Measurements from ENCODE around the gene ANKS1B. TPM values are rescaled to one million over a fixed set of nuclear protein-coding genes. Genes with fewer than 3 reads are reported as not detected.

Gene ANKS1B
- total and polyA plus RNA-seq, 7 donors: 0.46 to 7.4 (median 3.6) TPM

DNA sequence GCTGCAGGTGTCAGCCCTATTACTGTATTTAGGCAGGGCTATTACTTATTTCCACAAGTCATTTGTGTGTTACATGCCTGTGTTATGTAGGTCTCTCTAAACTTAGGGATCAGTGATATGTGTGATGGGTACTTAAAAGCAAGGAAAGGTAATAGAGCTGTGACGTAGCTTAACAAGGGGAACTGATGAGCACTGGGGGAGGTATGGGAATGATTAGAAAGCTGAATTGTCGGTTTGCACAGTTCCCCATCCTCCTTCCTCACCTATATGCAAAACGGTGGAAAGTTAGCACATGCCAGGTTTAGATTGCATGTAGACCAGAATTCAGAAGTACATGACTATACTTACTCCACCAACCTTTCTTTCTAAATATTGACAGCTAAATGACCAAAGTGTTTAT, 831.4 kb downstream of the ANKS1B start:
- no peak for TF ChIP-seq CTCF (IDR thresholded peaks at IDR 0.05)
- H3K4me3 ChIP-seq: no peak overlapping the region
- no peaks in the 10 kb centered on the region for H3K4me1 ChIP-seq
- WGBS, 3 donors: 77 to 85% (median 82%) methylated on average over 3 of the region's 3 CpGs
- intact Hi-C loops (cut with DNase I): no loop called here
- H3K9me3 ChIP-seq: no peaks in the 10 kb centered on the region
- H3K27me3 ChIP-seq (ENCODE audit: insufficient read depth in 3 of 3, low read length in 2 of 3): no peaks in the 10 kb centered on the region
- no peaks in the 10 kb centered on the region for H3K36me3 ChIP-seq (ENCODE audit: insufficient read depth in 1 of 2, low read depth in 1 of 2)
- ATAC-seq (no peak), DNase-seq (no peak)
- no peak overlapping the region for H3K27ac ChIP-seq

DNA sequence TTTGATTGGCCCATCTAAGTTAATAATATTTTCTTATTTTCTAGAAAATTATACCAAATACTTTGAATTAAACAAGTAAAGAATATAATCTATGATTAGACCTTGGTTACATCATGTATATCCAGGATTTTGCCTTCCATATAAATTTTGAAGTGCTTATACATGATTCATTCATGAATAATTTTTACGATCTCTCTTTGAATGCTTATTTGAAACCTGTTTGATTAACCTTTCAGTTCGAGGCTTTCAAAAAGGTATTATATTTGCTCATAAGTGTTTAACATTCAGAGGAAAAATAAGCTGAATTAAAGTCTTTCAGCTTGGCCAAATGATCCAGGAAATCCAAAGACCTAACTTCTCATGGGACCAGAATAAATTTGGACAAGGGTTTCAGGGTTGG, 832.4 kb downstream of the ANKS1B start:
- Histone ChIP-seq H3K27ac (no peak overlapping the region), H3K27me3 (ENCODE audit: insufficient read depth in 3 of 3, low read length in 2 of 3) (no peaks in the 10 kb centered on the region), H3K4me1 (no peaks in the 10 kb centered on the region), H3K36me3 (ENCODE audit: insufficient read depth in 1 of 2, low read depth in 1 of 2) (no peaks in the 10 kb centered on the region), H3K9me3 (no peaks in the 10 kb centered on the region), H3K4me3 (no peak overlapping the region)
- DNase-seq: no peak
- no peak for TF ChIP-seq CTCF (IDR thresholded peaks at IDR 0.05)
- intact Hi-C loops (cut with DNase I): no loop called here
- ATAC-seq: no peak
- 65 to 70% (median 65%) methylated on average over 2 of the region's 2 CpGs for WGBS, 3 donors

GRCh38 chr12:99151744-99152143, 833.0 kb downstream of the ANKS1B start:
- H3K4me3 ChIP-seq: no peak overlapping the region
- H3K9me3 ChIP-seq: no peaks in the 10 kb centered on the region
- H3K27ac ChIP-seq: no peak overlapping the region
- no peaks in the 10 kb centered on the region for H3K4me1 ChIP-seq
- TF ChIP-seq CTCF (IDR thresholded peaks at IDR 0.05): no peak
- no peaks in the 10 kb centered on the region for H3K27me3 ChIP-seq (ENCODE audit: insufficient read depth in 3 of 3, low read length in 2 of 3)
- no peaks in the 10 kb centered on the region for H3K36me3 ChIP-seq (ENCODE audit: insufficient read depth in 1 of 2, low read depth in 1 of 2)
- intact Hi-C loops (cut with DNase I): no loop called here
- no peak for DNase-seq
- ATAC-seq: no peak

DNA sequence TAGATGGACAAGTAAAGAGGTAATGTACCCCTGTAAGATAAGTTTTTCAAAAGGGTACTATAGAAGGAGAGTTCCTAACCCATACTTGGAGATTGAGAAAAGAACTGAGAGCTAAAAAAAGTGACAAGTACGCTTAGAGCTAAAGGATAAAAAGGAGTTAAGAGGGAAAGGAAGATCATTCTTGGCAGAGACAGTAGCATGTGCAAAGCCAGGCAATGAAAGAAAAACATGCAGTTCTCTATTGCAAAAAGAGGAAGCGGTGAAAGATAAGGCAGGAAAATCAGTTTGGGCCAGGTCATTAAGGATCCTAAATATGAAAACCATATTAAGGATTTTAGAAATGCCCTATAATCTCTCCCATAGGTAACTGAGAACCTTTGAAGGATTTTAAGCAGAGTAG, 837.6 kb downstream of the ANKS1B start:
- WGBS, 3 donors: 45 to 49% (median 48%) methylated on average over 2 of the region's 2 CpGs
- Histone ChIP-seq H3K9me3 (no peaks in the 10 kb centered on the region), H3K4me1 (no peaks in the 10 kb centered on the region), H3K4me3 (no peak overlapping the region), H3K27ac (no peak overlapping the region), H3K36me3 (ENCODE audit: insufficient read depth in 1 of 2, low read depth in 1 of 2) (no peaks in the 10 kb centered on the region), H3K27me3 (ENCODE audit: insufficient read depth in 3 of 3, low read length in 2 of 3) (no peaks in the 10 kb centered on the region)
- DNase-seq: no peak
- intact Hi-C loops (cut with DNase I): no loop called here
- TF ChIP-seq CTCF (IDR thresholded peaks at IDR 0.05): no peak
- no peak for ATAC-seq

GRCh38 chr12:99146730-99147129, 838.0 kb downstream of the ANKS1B start:
- no peak overlapping the region for H3K27ac ChIP-seq
- ATAC-seq: no peak

More at GRCh38 chr12:99146730-99147129, 838.0 kb downstream of the ANKS1B start:
- no peak for DNase-seq
- intact Hi-C loops (cut with DNase I): no loop called here
- 85 to 88% (median 86%) methylated on average over 5 of the region's 5 CpGs for WGBS, 3 donors
- Histone ChIP-seq H3K27me3 (ENCODE audit: insufficient read depth in 3 of 3, low read length in 2 of 3) (no peaks in the 10 kb centered on the region), H3K9me3 (no peaks in the 10 kb centered on the region), H3K4me1 (no peaks in the 10 kb centered on the region), H3K4me3 (no peak overlapping the region), H3K36me3 (ENCODE audit: insufficient read depth in 1 of 2, low read depth in 1 of 2) (no peaks in the 10 kb centered on the region)
- TF ChIP-seq CTCF (IDR thresholded peaks at IDR 0.05): no peak
